ENCODE measurements around the gene EFL1. TPM values are rescaled to one million over a fixed set of nuclear protein-coding genes. Genes with fewer than 3 reads are reported as not detected.
"Not testable (repeated sequence)": the region's sequence is repeated elsewhere in the genome, so short reads cannot be mapped to it uniquely, and the experiment has no call there.

Gene EFL1
- total RNA-seq, 1 donor = 10.8 TPM

- not testable (repeated sequence) for H3K4me1 ChIP-seq (ENCODE audit: insufficient read depth, low read length); H3K9me3 ChIP-seq (ENCODE audit: low read depth, low read length); H3K27me3 ChIP-seq (ENCODE audit: insufficient read depth, low read length); H3K4me3 ChIP-seq (ENCODE audit: low read length)
Observed at GRCh38 chr15:82193435-82193834, 69.1 kb downstream of the EFL1 start.

DNA sequence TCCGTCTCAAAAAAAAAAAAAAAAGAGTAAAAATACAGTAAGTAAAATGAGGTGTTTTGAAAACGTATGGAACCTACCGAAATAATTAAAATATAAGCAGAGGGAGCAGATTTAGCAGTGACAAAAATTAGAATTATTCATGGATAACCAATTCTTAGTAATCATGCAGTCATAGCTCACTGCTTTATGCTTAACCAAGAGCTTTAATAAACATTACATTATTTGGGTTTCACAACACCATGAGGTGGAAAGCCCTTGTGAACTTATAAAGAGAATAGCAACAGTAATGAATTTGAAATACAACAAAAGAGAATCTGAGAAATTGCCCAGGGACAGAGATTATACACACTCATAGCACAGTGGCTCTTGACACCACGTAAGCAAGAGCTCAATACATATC is 70.1 kb downstream of the EFL1 start:
- not testable (repeated sequence) for H3K4me1 ChIP-seq (ENCODE audit: insufficient read depth, low read length); H3K27me3 ChIP-seq (ENCODE audit: insufficient read depth, low read length); H3K4me3 ChIP-seq (ENCODE audit: low read length); H3K9me3 ChIP-seq (ENCODE audit: low read depth, low read length)

DNA sequence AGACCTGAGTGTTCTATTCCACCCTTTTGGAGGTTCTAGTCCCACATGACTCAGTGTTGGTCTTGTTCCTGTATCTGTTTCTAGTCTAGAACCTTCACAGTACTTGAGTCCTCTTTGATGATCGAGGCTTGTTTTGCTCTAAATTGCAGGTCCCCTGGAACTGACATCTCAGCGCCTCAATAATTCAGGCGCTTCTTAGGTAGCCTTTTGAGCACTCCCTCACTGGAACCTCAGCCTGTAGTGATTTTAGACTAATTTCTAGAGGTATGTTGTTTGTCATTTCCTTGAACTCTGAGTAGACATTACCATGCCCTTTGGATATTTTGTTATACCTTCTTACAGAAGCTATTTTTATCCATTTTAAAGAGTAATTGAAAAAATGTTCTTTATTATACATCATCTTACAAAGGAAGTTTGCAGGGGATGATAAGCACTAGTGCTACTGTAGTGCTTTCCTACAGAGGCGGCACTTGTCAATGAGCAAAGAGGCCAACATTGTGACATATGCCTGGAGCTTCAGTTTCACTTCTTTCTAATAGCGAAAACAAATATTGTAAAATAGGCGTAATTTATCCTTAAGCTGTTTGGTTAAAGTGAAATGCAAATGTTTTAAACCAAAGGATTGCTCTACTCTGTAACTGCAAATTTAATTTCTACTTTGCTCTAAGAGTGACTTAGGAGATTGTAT is 75.7 kb downstream of the EFL1 start:
- H3K9me3 ChIP-seq (ENCODE audit: low read depth, low read length) = no peaks in the 10 kb centered on the region
- no peaks in the 10 kb centered on the region for H3K4me1 ChIP-seq (ENCODE audit: insufficient read depth, low read length)
- H3K27me3 ChIP-seq (ENCODE audit: insufficient read depth, low read length) = no peaks in the 10 kb centered on the region
- no peak overlapping the region for H3K4me3 ChIP-seq (ENCODE audit: low read length)

- Histone ChIP-seq H3K27me3 (ENCODE audit: insufficient read depth, low read length) (no peaks in the 10 kb centered on the region), H3K4me1 (ENCODE audit: insufficient read depth, low read length) (no peaks in the 10 kb centered on the region), H3K4me3 (ENCODE audit: low read length) (no peak overlapping the region), H3K9me3 (ENCODE audit: low read depth, low read length) (no peaks in the 10 kb centered on the region)
Observed at GRCh38 chr15:82186161-82186560, 76.4 kb downstream of the EFL1 start.

- no peaks in the 10 kb centered on the region for H3K4me1 ChIP-seq (ENCODE audit: insufficient read depth, low read length)
- no peaks in the 10 kb centered on the region for H3K27me3 ChIP-seq (ENCODE audit: insufficient read depth, low read length)
- no peak overlapping the region for H3K4me3 ChIP-seq (ENCODE audit: low read length)
- H3K9me3 ChIP-seq (ENCODE audit: low read depth, low read length) = no peaks in the 10 kb centered on the region
Observed at GRCh38 chr15:82184776-82185175, 77.8 kb downstream of the EFL1 start.

DNA sequence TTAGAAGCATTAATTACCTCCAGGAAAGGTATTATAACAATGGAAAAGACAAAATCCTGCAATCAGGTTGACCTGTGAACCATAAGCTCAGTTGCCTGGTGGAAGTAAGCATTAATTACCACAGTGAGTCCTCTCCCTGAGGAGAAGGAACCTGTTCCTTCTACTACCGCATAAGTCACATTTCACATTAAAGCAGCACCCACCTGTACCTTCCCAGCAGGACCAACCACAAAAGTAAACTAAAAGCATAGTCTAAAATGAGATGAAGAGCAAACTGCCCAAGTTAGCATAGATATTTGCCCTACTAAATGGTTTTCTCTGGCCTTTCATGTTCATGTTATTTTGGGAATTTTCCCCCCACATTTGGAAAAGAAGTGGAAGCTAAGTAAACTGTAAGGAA is 78.2 kb downstream of the EFL1 start:
- Histone ChIP-seq H3K9me3 (ENCODE audit: low read depth, low read length) (no peaks in the 10 kb centered on the region), H3K4me3 (ENCODE audit: low read length) (no peak overlapping the region), H3K27me3 (ENCODE audit: insufficient read depth, low read length) (no peaks in the 10 kb centered on the region), H3K4me1 (ENCODE audit: insufficient read depth, low read length) (no peaks in the 10 kb centered on the region)

DNA sequence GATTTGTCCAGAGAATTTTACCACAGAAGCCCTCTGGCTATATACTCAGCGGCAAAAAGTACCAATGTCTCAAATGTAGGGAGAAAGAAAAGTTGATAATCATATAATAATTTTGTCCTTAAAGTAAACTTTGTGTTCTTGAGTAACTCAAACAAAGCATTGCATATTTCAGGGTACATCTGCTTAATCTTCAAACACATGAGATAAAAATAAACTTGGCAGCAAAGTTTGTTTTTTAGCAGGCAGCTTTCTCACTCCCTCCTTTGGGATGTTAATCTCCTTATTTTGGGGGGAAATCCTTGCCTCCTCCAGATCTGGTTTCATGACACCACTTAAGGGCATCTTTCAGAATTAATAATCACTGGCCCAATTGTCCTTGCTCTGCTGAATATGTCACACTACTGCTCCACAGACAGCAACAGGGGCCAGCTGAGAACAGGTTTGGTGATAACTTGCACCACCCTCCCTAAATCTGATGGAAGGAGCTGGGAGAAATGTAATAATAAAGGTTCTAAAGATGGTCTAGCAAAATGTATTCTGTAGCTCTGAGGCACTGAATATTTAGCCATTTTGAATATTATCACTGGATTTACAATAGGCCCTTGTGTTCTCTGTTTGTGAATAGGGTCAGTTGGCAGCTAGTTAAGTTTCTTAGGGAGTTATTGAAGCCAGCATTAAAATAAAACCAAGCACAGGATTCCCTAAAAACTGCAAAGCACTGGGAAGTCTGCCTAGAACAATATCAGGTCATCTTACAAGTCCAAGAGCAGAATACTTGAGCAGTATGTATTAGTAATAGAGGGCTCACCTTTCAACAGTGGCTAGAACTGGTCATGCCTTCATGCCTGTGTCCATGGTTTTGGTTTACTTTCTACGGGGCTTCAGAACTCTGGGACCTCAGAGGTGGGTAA is 79.2 kb downstream of the EFL1 start:
- H3K27me3 ChIP-seq (ENCODE audit: insufficient read depth, low read length) = no peaks in the 10 kb centered on the region
- no peaks in the 10 kb centered on the region for H3K9me3 ChIP-seq (ENCODE audit: low read depth, low read length)
- H3K4me1 ChIP-seq (ENCODE audit: insufficient read depth, low read length) = no peaks in the 10 kb centered on the region
- H3K4me3 ChIP-seq (ENCODE audit: low read length) = no peak overlapping the region

GRCh38 chr15:82181371-82181770 is 81.2 kb downstream of the EFL1 start:
- Histone ChIP-seq H3K4me3 (ENCODE audit: low read length) (no peak overlapping the region), H3K4me1 (ENCODE audit: insufficient read depth, low read length) (no peaks in the 10 kb centered on the region), H3K27me3 (ENCODE audit: insufficient read depth, low read length) (no peaks in the 10 kb centered on the region), H3K9me3 (ENCODE audit: low read depth, low read length) (no peaks in the 10 kb centered on the region)

- no peaks in the 10 kb centered on the region for H3K27me3 ChIP-seq (ENCODE audit: insufficient read depth, low read length)
- H3K4me3 ChIP-seq (ENCODE audit: low read length) = no peak overlapping the region
- no peaks in the 10 kb centered on the region for H3K4me1 ChIP-seq (ENCODE audit: insufficient read depth, low read length)
- no peaks in the 10 kb centered on the region for H3K9me3 ChIP-seq (ENCODE audit: low read depth, low read length)
Observed at GRCh38 chr15:82178061-82178460, 84.5 kb downstream of the EFL1 start.

DNA sequence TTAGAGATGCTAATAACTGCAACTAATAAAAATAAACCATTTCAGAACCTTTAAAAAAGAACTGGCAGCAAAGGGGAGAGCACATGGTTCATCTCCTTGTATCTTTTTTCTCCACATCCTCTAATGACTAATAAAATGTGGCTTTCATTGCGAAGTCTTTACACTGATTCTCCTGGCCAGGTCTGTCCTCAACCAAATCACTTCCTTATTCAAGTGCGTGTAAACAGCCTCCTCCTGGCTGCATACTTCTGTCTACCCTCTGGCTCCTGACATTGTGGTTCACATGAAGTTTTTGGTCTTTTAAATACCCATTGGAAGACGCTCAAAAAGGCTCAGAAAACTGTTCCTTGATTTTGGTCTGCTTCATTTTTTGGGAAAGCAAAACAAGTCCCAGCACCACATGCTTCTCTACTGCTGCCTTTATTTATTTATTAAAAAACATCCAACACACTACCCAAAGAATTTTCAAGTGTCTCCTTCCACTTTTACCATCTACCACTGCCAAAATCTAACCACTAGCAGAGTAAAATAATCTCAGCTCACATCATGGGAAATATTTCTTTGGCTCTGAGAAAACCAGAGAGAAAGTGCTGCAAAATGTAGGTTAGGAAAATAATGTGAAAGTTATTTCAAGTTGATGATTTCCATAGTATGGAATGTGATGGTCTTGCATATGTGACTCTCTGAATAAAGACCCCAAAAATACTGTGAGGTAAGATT is 85.1 kb downstream of the EFL1 start:
- Histone ChIP-seq H3K4me1 (ENCODE audit: insufficient read depth, low read length) (no peaks in the 10 kb centered on the region), H3K27me3 (ENCODE audit: insufficient read depth, low read length) (no peaks in the 10 kb centered on the region), H3K9me3 (ENCODE audit: low read depth, low read length) (no peaks in the 10 kb centered on the region), H3K4me3 (ENCODE audit: low read length) (no peak overlapping the region)

DNA sequence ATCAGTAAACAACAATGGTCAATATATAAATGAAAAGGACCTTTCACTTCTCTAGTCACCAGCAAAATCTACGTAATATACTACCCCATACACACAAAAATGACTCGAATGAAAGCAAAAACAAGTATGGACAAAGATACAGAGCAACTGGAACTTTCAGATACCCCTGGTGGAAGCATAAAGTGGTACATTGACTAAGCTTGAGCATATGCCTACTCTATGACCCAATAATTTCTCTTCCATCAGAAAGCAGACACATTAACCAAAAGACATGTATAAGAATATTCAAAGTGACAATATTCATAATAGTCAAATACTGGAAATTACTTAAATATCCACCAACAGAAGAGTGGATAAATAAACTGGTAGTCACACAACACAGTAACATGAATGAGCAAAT is 86.0 kb downstream of the EFL1 start:
- H3K9me3 ChIP-seq (ENCODE audit: low read depth, low read length) = no peaks in the 10 kb centered on the region
- H3K27me3 ChIP-seq (ENCODE audit: insufficient read depth, low read length) = no peaks in the 10 kb centered on the region
- no peak overlapping the region for H3K4me3 ChIP-seq (ENCODE audit: low read length)
- H3K4me1 ChIP-seq (ENCODE audit: insufficient read depth, low read length) = no peaks in the 10 kb centered on the region

- no peaks in the 10 kb centered on the region for H3K27me3 ChIP-seq (ENCODE audit: insufficient read depth, low read length)
- H3K9me3 ChIP-seq (ENCODE audit: low read depth, low read length) = no peaks in the 10 kb centered on the region
- no peaks in the 10 kb centered on the region for H3K4me1 ChIP-seq (ENCODE audit: insufficient read depth, low read length)
- no peak overlapping the region for H3K4me3 ChIP-seq (ENCODE audit: low read length)
Observed at GRCh38 chr15:82174471-82175235, 87.9 kb downstream of the EFL1 start.

GRCh38 chr15:82173108-82173507 is 89.4 kb downstream of the EFL1 start:
- no peaks in the 10 kb centered on the region for H3K27me3 ChIP-seq (ENCODE audit: insufficient read depth, low read length)
- no peaks in the 10 kb centered on the region for H3K9me3 ChIP-seq (ENCODE audit: low read depth, low read length)
- no peaks in the 10 kb centered on the region for H3K4me1 ChIP-seq (ENCODE audit: insufficient read depth, low read length)
- H3K4me3 ChIP-seq (ENCODE audit: low read length) = no peak overlapping the region

- Histone ChIP-seq H3K4me3 (ENCODE audit: low read length) (no peak overlapping the region), H3K9me3 (ENCODE audit: low read depth, low read length) (no peaks in the 10 kb centered on the region), H3K4me1 (ENCODE audit: insufficient read depth, low read length) (no peaks in the 10 kb centered on the region), H3K27me3 (ENCODE audit: insufficient read depth, low read length) (no peaks in the 10 kb centered on the region)
Observed at GRCh38 chr15:82172506-82172905, 90.0 kb downstream of the EFL1 start.

GRCh38 chr15:82168757-82169156 is 93.8 kb downstream of the EFL1 start:
- H3K9me3 ChIP-seq (ENCODE audit: low read depth, low read length) = no peaks in the 10 kb centered on the region

More at GRCh38 chr15:82168757-82169156, 93.8 kb downstream of the EFL1 start:
- no peak overlapping the region for H3K4me3 ChIP-seq (ENCODE audit: low read length)
- H3K27me3 ChIP-seq (ENCODE audit: insufficient read depth, low read length) = no peaks in the 10 kb centered on the region
- H3K4me1 ChIP-seq (ENCODE audit: insufficient read depth, low read length) = no peaks in the 10 kb centered on the region
